H9 (cell line): ENCODE data around the gene TM4SF20. TPM values are rescaled to one million over a fixed set of nuclear protein-coding genes. Genes with fewer than 3 reads are reported as not detected.

ENCODE experiments used
- DNase-seq: peaks from one replicate; pipeline ENCODE4 v3.0.0-alpha.2; 2017
- H2AFZ ChIP-seq: one replicate; pipeline ENCODE4 v1.6.1; 2013; ENCODE audit warnings: mild to moderate bottlenecking, low read length, control low read depth, moderate library complexity
- H2AK5ac ChIP-seq: 2 replicates; pipeline ENCODE4 v1.6.1; 2013; ENCODE audit warnings: low read length, control low read depth, mixed read lengths; ENCODE audit not compliant: insufficient read length
- H2BK120ac ChIP-seq: one replicate; pipeline ENCODE4 v1.6.1; 2013; ENCODE audit warnings: low read depth, mild to moderate bottlenecking, low read length, control low read depth, inconsistent platforms; ENCODE audit not compliant: poor library complexity, severe bottlenecking
- H2BK12ac ChIP-seq: 2 replicates; pipeline ENCODE4 v1.6.1; 2013; ENCODE audit warnings: low read length, control low read depth, mixed read lengths, low read depth; ENCODE audit not compliant: insufficient read length
- H2BK15ac ChIP-seq: 2 replicates; pipeline ENCODE4 v1.6.1; 2013; ENCODE audit warnings: low read depth, low read length, control low read depth
- H2BK20ac ChIP-seq: one replicate; pipeline ENCODE4 v1.6.1; 2013; ENCODE audit warnings: low read depth, mild to moderate bottlenecking, low read length, control low read depth, inconsistent platforms; ENCODE audit not compliant: poor library complexity, severe bottlenecking
- H2BK5ac ChIP-seq: 2 replicates; pipeline ENCODE4 v1.6.1; 2013; ENCODE audit warnings: low read length, control low read depth, mixed read lengths; ENCODE audit not compliant: insufficient read length
- H3K14ac ChIP-seq: 2 replicates; pipeline ENCODE4 v1.6.1; 2013; ENCODE audit warnings: low read length, control low read depth; ENCODE audit not compliant: insufficient read depth
- H3K18ac ChIP-seq: 2 replicates; pipeline ENCODE4 v1.6.1; 2013; ENCODE audit warnings: low read depth, mild to moderate bottlenecking, mixed read lengths, low read length, control low read depth; ENCODE audit not compliant: insufficient read length
- H3K23ac ChIP-seq: 2 replicates; pipeline ENCODE4 v1.6.1; 2013; ENCODE audit warnings: low read length, control low read depth, mixed read lengths, low read depth; ENCODE audit not compliant: insufficient read length
- H3K23me2 ChIP-seq: 2 replicates; pipeline ENCODE4 v1.6.1; 2013; ENCODE audit warnings: low read depth, mild to moderate bottlenecking, mixed read lengths, low read length, control low read depth; ENCODE audit not compliant: insufficient read length, poor library complexity, severe bottlenecking
- H3K27ac ChIP-seq: 2 replicates; pipeline ENCODE4 v1.5.1; 2013; ENCODE audit warnings: low read length, control low read depth, mixed read lengths, low read depth; ENCODE audit not compliant: insufficient read length
- H3K27me3 ChIP-seq: 2 replicates; pipeline ENCODE4 v1.6.1; 2013; ENCODE audit warnings: low read length, control low read depth, inconsistent platforms; ENCODE audit not compliant: insufficient read depth
- H3K4ac ChIP-seq: 2 replicates; pipeline ENCODE4 v1.6.1; 2013; ENCODE audit warnings: low read depth, mild to moderate bottlenecking, control low read depth, inconsistent platforms, low read length, moderate library complexity
- H3K4me1 ChIP-seq: 2 replicates; pipeline ENCODE4 v1.6.1; 2013; ENCODE audit warnings: low read length, control low read depth, inconsistent platforms; ENCODE audit not compliant: insufficient read depth
- H3K4me2 ChIP-seq: 2 replicates; pipeline ENCODE4 v1.6.1; 2013; ENCODE audit warnings: low read length, control low read depth, mixed read lengths; ENCODE audit not compliant: insufficient read length, insufficient read depth
- H3K56ac ChIP-seq: 2 replicates; pipeline ENCODE4 v1.6.1; 2013; ENCODE audit warnings: low read depth, mild to moderate bottlenecking, mixed read lengths, low read length, control low read depth; ENCODE audit not compliant: insufficient read length
- H3K79me1 ChIP-seq: 2 replicates; pipeline ENCODE4 v1.6.1; 2013; ENCODE audit warnings: low read depth, mild to moderate bottlenecking, moderate library complexity, low read length, control low read depth, inconsistent platforms; ENCODE audit not compliant: insufficient read depth, poor library complexity, severe bottlenecking
- H3K79me2 ChIP-seq: 2 replicates; pipeline ENCODE4 v1.6.1; 2013; ENCODE audit warnings: low read length, control low read depth, inconsistent platforms; ENCODE audit not compliant: insufficient read depth
- H3K9ac ChIP-seq: 2 replicates; pipeline ENCODE4 v1.6.1; 2013; ENCODE audit warnings: low read length, control low read depth, mixed read lengths; ENCODE audit not compliant: insufficient read length; ENCODE audit errors: extremely low read depth
- H3K9me3 ChIP-seq: one replicate; pipeline ENCODE4 v1.6.1; 2013; ENCODE audit warnings: low read depth, low read length, inconsistent platforms; ENCODE audit not compliant: control insufficient read depth
- H3T11ph ChIP-seq: one replicate; pipeline ENCODE4 v1.6.1; 2013; ENCODE audit warnings: mild to moderate bottlenecking, low read length, control low read depth, inconsistent platforms
- H4K20me1 ChIP-seq: one replicate; pipeline ENCODE4 v1.6.1; 2013; ENCODE audit not compliant: control insufficient read depth, insufficient read length, insufficient read depth
- H4K5ac ChIP-seq: 2 replicates; pipeline ENCODE4 v1.6.1; 2013; ENCODE audit warnings: low read depth, mild to moderate bottlenecking, mixed read lengths, low read length, control low read depth; ENCODE audit not compliant: insufficient read length
- H4K8ac ChIP-seq: replicated peaks from 2 replicates; pipeline ENCODE4 v1.6.1; 2013; ENCODE audit warnings: low read length, control low read depth, mixed read lengths, low read depth; ENCODE audit not compliant: insufficient read length
- H4K91ac ChIP-seq: 2 replicates; pipeline ENCODE4 v1.6.1; 2013; ENCODE audit warnings: low read depth, mild to moderate bottlenecking, moderate library complexity, mixed read lengths, low read length, control low read depth; ENCODE audit not compliant: insufficient read length
- H3K27ac Mint-ChIP-seq, 3 experiments: 2 replicates in 2 of 3; 3 replicates in 1 of 3; pipeline ENCODE4 v1.8.0; 2020 to 2021; ENCODE audit warnings: mixed read lengths in 3 of 3, mild to moderate bottlenecking in 1 of 3, moderate library complexity in 1 of 3
- H3K27me3 Mint-ChIP-seq: 2 replicates; pipeline ENCODE4 v1.8.0; 2021; ENCODE audit warnings: low read depth, mild to moderate bottlenecking, moderate library complexity, mixed read lengths
- H3K36me3 Mint-ChIP-seq, 3 experiments: 2 replicates in 2 of 3; 3 replicates in 1 of 3; pipeline ENCODE4 v1.8.0; 2020 to 2021; ENCODE audit warnings: low read depth in 3 of 3, mixed read lengths in 3 of 3; ENCODE audit not compliant: insufficient read depth in 1 of 3
- H3K4me1 Mint-ChIP-seq, 2 experiments: 2 replicates each; pipeline ENCODE4 v1.8.0; 2020; ENCODE audit warnings: mixed read lengths in 2 of 2
- H3K4me3 Mint-ChIP-seq, 2 experiments: 2 replicates in 1 of 2; 3 replicates in 1 of 2; pipeline ENCODE4 v1.8.0; 2020 to 2021; ENCODE audit warnings: mild to moderate bottlenecking in 2 of 2, mixed read lengths in 2 of 2, moderate library complexity in 1 of 2
- H3K9me3 Mint-ChIP-seq, 2 experiments: 2 replicates in 1 of 2; 3 replicates in 1 of 2; pipeline ENCODE4 v1.8.0; 2020; ENCODE audit warnings: mild to moderate bottlenecking in 2 of 2, mixed read lengths in 2 of 2, moderate library complexity in 1 of 2
- WGBS: extraction: QIAGEN DNeasy Blood & Tissue Kit; methylation state at CpG from one replicate; pipeline ENCODE4 v1.1.7; 2013; ENCODE audit warnings: missing lambda C conversion rate, low lambda C conversion rate, mixed read lengths; ENCODE audit not compliant: insufficient read length; ENCODE audit errors: extremely low coverage; 5-methylcytosine and 5-hydroxymethylcytosine counted together
- total RNA-seq: library from RNA; stranded (reverse); gene quantifications from 2 replicates; pipeline ENCODE4 v1.2.1, GENCODE V29; 2021
- TF ChIP-seq, protein P1 (sequence below): fragments of 200-600 bp; sonication (generic); conservative IDR thresholded peaks from 3 replicates; pipeline ENCODE4 v1.8.0; 2021; ENCODE audit warnings: antibody characterized with exemption, mild to moderate bottlenecking

Gene TM4SF20
- total RNA-seq, 1 experiment from 2014 or later, result not detected

GRCh38 chr2:227341553-227341952 lies 37.6 kb downstream of the TM4SF20 start:
- no peak overlapping the region for H3K4ac ChIP-seq
- no peak overlapping the region for H3K23ac ChIP-seq
- H2BK5ac ChIP-seq, result no peak overlapping the region
- H2AFZ ChIP-seq, result no peak overlapping the region
- H4K91ac ChIP-seq, result no peak overlapping the region
- H3K4me2 ChIP-seq, result no peak overlapping the region
- no peak overlapping the region for H3T11ph ChIP-seq
- no peaks in the 10 kb centered on the region for H3K4me1 Mint-ChIP-seq
- no peak overlapping the region for H3K14ac ChIP-seq
- H3K79me2 ChIP-seq, result no peaks in the 10 kb centered on the region
- no peaks in the 10 kb centered on the region for H3K9me3 Mint-ChIP-seq
- no peaks in the 10 kb centered on the region for H4K20me1 ChIP-seq
- no peaks in the 10 kb centered on the region for H3K27me3 ChIP-seq
- no peak overlapping the region for H2AK5ac ChIP-seq
- no peaks in the 10 kb centered on the region for H3K9me3 ChIP-seq
- no peaks in the 10 kb centered on the region for H3K23me2 ChIP-seq
- H3K27ac ChIP-seq, result no peak overlapping the region
- no peaks in the 10 kb centered on the region for H3K4me1 ChIP-seq
- no peak overlapping the region for H4K8ac ChIP-seq
- DNase-seq, result no peak
- H2BK20ac ChIP-seq, result no peak overlapping the region
- no peaks in the 10 kb centered on the region for H3K27me3 Mint-ChIP-seq
- H3K79me1 ChIP-seq, result no peaks in the 10 kb centered on the region
- H2BK120ac ChIP-seq, result no peak overlapping the region
- no peak overlapping the region for H4K5ac ChIP-seq
- H3K18ac ChIP-seq, result no peak overlapping the region
- no peak overlapping the region for H3K56ac ChIP-seq
- H3K27ac Mint-ChIP-seq, result no peak overlapping the region
- no peak overlapping the region for H3K4me3 Mint-ChIP-seq
- H2BK15ac ChIP-seq, result no peak overlapping the region
- no peak overlapping the region for H2BK12ac ChIP-seq
- peaks cover 0 to 32% (median 31%) of the 10 kb centered on the region in 3 experiments; a peak in 5 of 7 replicates for H3K36me3 Mint-ChIP-seq
- TF ChIP-seq, protein P1, sequence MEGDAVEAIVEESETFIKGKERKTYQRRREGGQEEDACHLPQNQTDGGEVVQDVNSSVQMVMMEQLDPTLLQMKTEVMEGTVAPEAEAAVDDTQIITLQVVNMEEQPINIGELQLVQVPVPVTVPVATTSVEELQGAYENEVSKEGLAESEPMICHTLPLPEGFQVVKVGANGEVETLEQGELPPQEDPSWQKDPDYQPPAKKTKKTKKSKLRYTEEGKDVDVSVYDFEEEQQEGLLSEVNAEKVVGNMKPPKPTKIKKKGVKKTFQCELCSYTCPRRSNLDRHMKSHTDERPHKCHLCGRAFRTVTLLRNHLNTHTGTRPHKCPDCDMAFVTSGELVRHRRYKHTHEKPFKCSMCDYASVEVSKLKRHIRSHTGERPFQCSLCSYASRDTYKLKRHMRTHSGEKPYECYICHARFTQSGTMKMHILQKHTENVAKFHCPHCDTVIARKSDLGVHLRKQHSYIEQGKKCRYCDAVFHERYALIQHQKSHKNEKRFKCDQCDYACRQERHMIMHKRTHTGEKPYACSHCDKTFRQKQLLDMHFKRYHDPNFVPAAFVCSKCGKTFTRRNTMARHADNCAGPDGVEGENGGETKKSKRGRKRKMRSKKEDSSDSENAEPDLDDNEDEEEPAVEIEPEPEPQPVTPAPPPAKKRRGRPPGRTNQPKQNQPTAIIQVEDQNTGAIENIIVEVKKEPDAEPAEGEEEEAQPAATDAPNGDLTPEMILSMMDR, result no peak
- no CpG with 5 or more reads among the region's 2 CpGs for WGBS
- no peak overlapping the region for H3K9ac ChIP-seq
